Ovary (tissue), 3 donors: ENCODE data around the gene IQGAP1.

Experiments used
- CTCF ChIP-seq, 3 donors: fragments of 450-650 bp in 2 of 3; fragments of 200-600 bp in 1 of 3; IDR thresholded peaks; one replicate each; pipeline versions ENCODE4 v1.5.1 to v1.8.0; 2016 to 2022; ENCODE audit warnings: antibody characterized with exemption in 3 of 3, mild to moderate bottlenecking in 1 of 3
- POLR2A ChIP-seq: fragments of 450-650 bp; IDR thresholded peaks from one replicate; pipeline ENCODE4 v1.6.1; 2017; ENCODE audit warnings: antibody characterized with exemption, mild to moderate bottlenecking, moderate library complexity
- donor health status: DM: no; HTN: no; CAD: no.

- TF ChIP-seq CTCF (IDR thresholded peaks at IDR 0.05) (no peak), POLR2A (no peak)
These were observed 77.3 kb downstream of the IQGAP1 start for GRCh38 chr15:90465140-90465929.
